ENCODE results near the gene PHC3. TPM values are rescaled to one million over a fixed set of nuclear protein-coding genes. Genes with fewer than 3 reads are reported as not detected.

The PHC3 gene
- total and polyA plus RNA-seq, 2 experiments from 2014 or later, result 36.6 to 39.8 TPM

GRCh38 chr3:170155604-170156003 lies 25.9 kb downstream of the PHC3 start:
- Histone ChIP-seq H3K4me2 (no peak overlapping the region), H3K4me3 (no peak overlapping the region), H3K36me3 (replicated peaks; ENCODE audit: insufficient read depth, low read depth) (no peaks in the 10 kb centered on the region), H3K4me1 (ENCODE audit: insufficient read depth) (peaks cover 13% of the 10 kb centered on the region), H4K20me1 (ENCODE audit: insufficient read depth, poor library complexity, severe bottlenecking) (peaks cover 31% of the 10 kb centered on the region), H3K9me2 (replicated peaks; ENCODE audit: insufficient read depth) (no peaks in the 10 kb centered on the region), H3K9me3 (ENCODE audit: low read depth) (no peaks in the 10 kb centered on the region), H3K27me3 (no peaks in the 10 kb centered on the region), H3K27ac (no peak overlapping the region), H3K79me2 (peaks cover 93% of the 10 kb centered on the region), H2AFZ (no peak overlapping the region)
- TF ChIP-seq EZH2phosphoT487 (IDR thresholded peaks at IDR 0.05; ENCODE audit: low read depth, severe bottlenecking, unreplicated experiment) (no peak), EZH2 (IDR thresholded peaks at IDR 0.05; ENCODE audit: borderline replicate concordance) (no peak)
- TF ChIP-seq, protein P1, sequence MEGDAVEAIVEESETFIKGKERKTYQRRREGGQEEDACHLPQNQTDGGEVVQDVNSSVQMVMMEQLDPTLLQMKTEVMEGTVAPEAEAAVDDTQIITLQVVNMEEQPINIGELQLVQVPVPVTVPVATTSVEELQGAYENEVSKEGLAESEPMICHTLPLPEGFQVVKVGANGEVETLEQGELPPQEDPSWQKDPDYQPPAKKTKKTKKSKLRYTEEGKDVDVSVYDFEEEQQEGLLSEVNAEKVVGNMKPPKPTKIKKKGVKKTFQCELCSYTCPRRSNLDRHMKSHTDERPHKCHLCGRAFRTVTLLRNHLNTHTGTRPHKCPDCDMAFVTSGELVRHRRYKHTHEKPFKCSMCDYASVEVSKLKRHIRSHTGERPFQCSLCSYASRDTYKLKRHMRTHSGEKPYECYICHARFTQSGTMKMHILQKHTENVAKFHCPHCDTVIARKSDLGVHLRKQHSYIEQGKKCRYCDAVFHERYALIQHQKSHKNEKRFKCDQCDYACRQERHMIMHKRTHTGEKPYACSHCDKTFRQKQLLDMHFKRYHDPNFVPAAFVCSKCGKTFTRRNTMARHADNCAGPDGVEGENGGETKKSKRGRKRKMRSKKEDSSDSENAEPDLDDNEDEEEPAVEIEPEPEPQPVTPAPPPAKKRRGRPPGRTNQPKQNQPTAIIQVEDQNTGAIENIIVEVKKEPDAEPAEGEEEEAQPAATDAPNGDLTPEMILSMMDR (IDR thresholded peaks at IDR 0.05; ENCODE audit: poor library complexity), result no peak
- 98% methylated on average over 5 of the region's 5 CpGs for WGBS (ENCODE audit: low lambda C conversion rate, missing lambda C conversion rate)
- no peak for DNase-seq (ENCODE audit: low spot score)

DNA sequence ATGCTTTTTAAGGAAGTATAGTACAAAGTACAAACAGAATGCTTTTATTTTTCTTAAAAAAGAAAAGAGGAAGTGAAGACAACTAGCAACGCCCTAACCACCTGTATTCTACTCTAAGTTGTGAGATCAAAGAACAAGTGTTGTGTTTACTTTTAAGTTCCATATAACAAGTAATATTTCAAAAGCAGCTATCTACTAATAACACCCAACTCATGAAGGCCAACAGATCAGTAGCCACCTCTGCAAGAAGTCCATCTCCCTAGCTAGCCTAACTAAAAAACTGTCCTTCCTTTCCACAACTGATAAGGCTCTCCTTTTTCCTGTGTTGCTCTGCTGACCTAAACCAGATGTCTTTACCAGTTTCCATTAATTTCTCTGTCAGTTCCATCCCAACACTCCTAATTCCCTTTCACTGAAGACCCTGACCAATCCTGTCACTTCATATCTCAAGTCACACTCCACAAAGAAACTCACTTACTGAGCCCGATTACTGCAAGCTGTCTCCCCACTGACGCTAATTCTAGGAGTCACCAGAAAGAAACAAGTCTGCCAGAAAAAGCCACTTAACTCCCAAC lies 26.9 kb downstream of the PHC3 start:
- peak overlapping the region; percentile 33 for H3K27ac ChIP-seq
- H4K20me1 ChIP-seq (ENCODE audit: insufficient read depth, poor library complexity, severe bottlenecking), result peaks cover 25% of the 10 kb centered on the region
- peaks cover 12% of the 10 kb centered on the region for H3K4me1 ChIP-seq (ENCODE audit: insufficient read depth)
- H3K79me2 ChIP-seq, result peaks cover 95% of the 10 kb centered on the region
- H3K4me2 ChIP-seq, result peak overlapping the region; percentile 38
- TF ChIP-seq, protein P1 (IDR thresholded peaks at IDR 0.05; ENCODE audit: poor library complexity), result no peak
- TF ChIP-seq EZH2phosphoT487 (IDR thresholded peaks at IDR 0.05; ENCODE audit: low read depth, severe bottlenecking, unreplicated experiment), result no peak
- 66% methylated on average over 3 of the region's 3 CpGs for WGBS (ENCODE audit: low lambda C conversion rate, missing lambda C conversion rate)
- no peak for DNase-seq (ENCODE audit: low spot score)
- no peaks in the 10 kb centered on the region for H3K9me2 ChIP-seq (replicated peaks; ENCODE audit: insufficient read depth)
- no peak overlapping the region for H3K4me3 ChIP-seq
- peaks cover 4% of the 10 kb centered on the region for H3K36me3 ChIP-seq (replicated peaks; ENCODE audit: insufficient read depth, low read depth)
- H3K9me3 ChIP-seq (ENCODE audit: low read depth), result no peaks in the 10 kb centered on the region
- no peak overlapping the region for H2AFZ ChIP-seq
- H3K27me3 ChIP-seq, result no peaks in the 10 kb centered on the region

- TF ChIP-seq EZH2 (IDR thresholded peaks at IDR 0.05; ENCODE audit: borderline replicate concordance), result no peak
- no peak for TF ChIP-seq EZH2phosphoT487 (IDR thresholded peaks at IDR 0.05; ENCODE audit: low read depth, severe bottlenecking, unreplicated experiment)
- TF ChIP-seq, protein P1 (IDR thresholded peaks at IDR 0.05; ENCODE audit: poor library complexity), result no peak
- DNase-seq (ENCODE audit: low spot score), result no peak
- Histone ChIP-seq H3K27ac (peak overlapping the region; percentile 33), H3K79me2 (peaks cover 94% of the 10 kb centered on the region), H2AFZ (no peak overlapping the region), H3K9me3 (ENCODE audit: low read depth) (no peaks in the 10 kb centered on the region), H3K4me2 (peak overlapping the region; percentile 38), H3K36me3 (replicated peaks; ENCODE audit: insufficient read depth, low read depth) (peaks cover 5% of the 10 kb centered on the region), H3K27me3 (no peaks in the 10 kb centered on the region), H4K20me1 (ENCODE audit: insufficient read depth, poor library complexity, severe bottlenecking) (peaks cover 27% of the 10 kb centered on the region), H3K4me3 (no peak overlapping the region), H3K4me1 (ENCODE audit: insufficient read depth) (peaks cover 7% of the 10 kb centered on the region), H3K9me2 (replicated peaks; ENCODE audit: insufficient read depth) (no peaks in the 10 kb centered on the region)
- over 99% methylated on average over 3 of the region's 3 CpGs for WGBS (ENCODE audit: low lambda C conversion rate, missing lambda C conversion rate)
Measured at GRCh38 chr3:170154084-170154483, 27.4 kb downstream of the PHC3 start.

Data from hepatocyte (in vitro differentiated cells).